GM18526 (cell line): ENCODE results near the gene NEK9.

Experiments used
- POLR2A ChIP-seq: IDR thresholded peaks from 3 replicates; pipeline ENCODE4 v1.6.1; 2011; ENCODE audit not compliant: insufficient read length; ENCODE audit errors: extremely low read depth

Gene NEK9

GRCh38 chr14:75066691-75067090 is 60.2 kb downstream of the NEK9 start:
- TF ChIP-seq POLR2A, result no peak

GRCh38 chr14:75064205-75064567 is 62.7 kb downstream of the NEK9 start:
- TF ChIP-seq POLR2A, result no peak

- TF ChIP-seq POLR2A, result peak; percentile 69
Observed at GRCh38 chr14:75063491-75064204, 63.2 kb downstream of the NEK9 start, which contains the start of gene ACYP1. ACYP1 (minus strand) TSS chr14:75064024; CDS start chr14:75063553, 471 bp downstream.

GRCh38 chr14:75063013-75063412 is 63.8 kb downstream of the NEK9 start:
- no peak for TF ChIP-seq POLR2A

- TF ChIP-seq POLR2A, result no peak
Observed at GRCh38 chr14:75060420-75060819, 66.4 kb downstream of the NEK9 start.

GRCh38 chr14:75059642-75060041 is 67.2 kb downstream of the NEK9 start:
- TF ChIP-seq POLR2A, result no peak

- no peak for TF ChIP-seq POLR2A
Observed at GRCh38 chr14:75054421-75054820, 72.4 kb downstream of the NEK9 start.

- no peak for TF ChIP-seq POLR2A
Observed at GRCh38 chr14:75053396-75054291, 73.2 kb downstream of the NEK9 start.

GRCh38 chr14:75051556-75051899 is 75.3 kb downstream of the NEK9 start:
- TF ChIP-seq POLR2A, result no peak

GRCh38 chr14:75050852-75051555 is 75.8 kb downstream of the NEK9 start, which contains the start of gene MLH3:
MLH3 (minus strand) TSS chr14:75051467; CDS start chr14:75049655, 1,812 bp downstream.
- peak; percentile 62 for TF ChIP-seq POLR2A

GRCh38 chr14:75049731-75050201 is 77.1 kb downstream of the NEK9 start:
- no peak for TF ChIP-seq POLR2A

GRCh38 chr14:75049136-75049535 is 77.7 kb downstream of the NEK9 start:
- no peak for TF ChIP-seq POLR2A

GRCh38 chr14:75048101-75048500 is 78.7 kb downstream of the NEK9 start:
- TF ChIP-seq POLR2A, result no peak

GRCh38 chr14:75047506-75047905 is 79.3 kb downstream of the NEK9 start:
- TF ChIP-seq POLR2A, result no peak

- TF ChIP-seq POLR2A, result no peak
Observed at GRCh38 chr14:75046899-75047298, 79.9 kb downstream of the NEK9 start.
